Left renal pelvis (tissue), 4 donors: ENCODE data around the gene ITPK1. TPM values are rescaled to one million over a fixed set of nuclear protein-coding genes. Genes with fewer than 3 reads are reported as not detected.
"Not testable (repeated sequence)": the region's sequence is repeated elsewhere in the genome, so short reads cannot be mapped to it uniquely, and the experiment has no call there.

ENCODE experiments used
- DNase-seq, 4 donors: peaks; one replicate each; pipeline ENCODE4 v3.0.0-alpha.2; 2013; ENCODE audit warnings: low read depth in 4 of 4, low spot score in 3 of 4
- polyA plus RNA-seq, 4 donors: library from polyadenylated mRNA; unstranded; fragments of 120-200 nt; gene quantifications; one replicate each; pipeline ENCODE4 v1.2.1, GENCODE V29; 2013; ENCODE audit not compliant: insufficient read length in 4 of 4

ITPK1 gene
- polyA plus RNA-seq, 4 donors: 16.5 to 33.7 (median 28.0) TPM

GRCh38 chr14:93105856-93106255 is 9.9 kb downstream of the ITPK1 start:
- not testable (repeated sequence) for DNase-seq

GRCh38 chr14:93105362-93105761 is 10.4 kb downstream of the ITPK1 start:
- no peak for DNase-seq

GRCh38 chr14:93104961-93105360 is 10.8 kb downstream of the ITPK1 start:
- DNase-seq: no peak

- DNase-seq: no peak
These were observed 12.2 kb downstream of the ITPK1 start for GRCh38 chr14:93103392-93104080.

GRCh38 chr14:93102141-93102540 is 13.6 kb downstream of the ITPK1 start:
- DNase-seq: no peak

- no peak for DNase-seq
These were observed 14.5 kb downstream of the ITPK1 start for GRCh38 chr14:93101181-93101580.

GRCh38 chr14:93100570-93100969 is 15.2 kb downstream of the ITPK1 start:
- no peak for DNase-seq

- no peak for DNase-seq
These were observed 15.6 kb downstream of the ITPK1 start for GRCh38 chr14:93100100-93100499.

- DNase-seq: no peak
These were observed 16.1 kb downstream of the ITPK1 start for GRCh38 chr14:93099643-93100042.

GRCh38 chr14:93099196-93099595 is 16.5 kb downstream of the ITPK1 start:
- no peak for DNase-seq

GRCh38 chr14:93096691-93097322 is 18.9 kb downstream of the ITPK1 start:
- DNase-seq: no peak

GRCh38 chr14:93095742-93096510 is 19.8 kb downstream of the ITPK1 start:
- no peak for DNase-seq

GRCh38 chr14:93094121-93094918 is 21.4 kb downstream of the ITPK1 start:
- no peak for DNase-seq

- DNase-seq: no peak
These were observed 22.8 kb downstream of the ITPK1 start for GRCh38 chr14:93092606-93093556.

GRCh38 chr14:93091666-93092065 is 24.1 kb downstream of the ITPK1 start:
- no peak for DNase-seq

- no peak for DNase-seq
These were observed 24.7 kb downstream of the ITPK1 start for GRCh38 chr14:93090826-93091555.

GRCh38 chr14:93089521-93090269 is 26.0 kb downstream of the ITPK1 start:
- DNase-seq: no peak

GRCh38 chr14:93086441-93087055 is 29.2 kb downstream of the ITPK1 start:
- no peak for DNase-seq
